LNCaP clone FGC (cell line): Measurements from ENCODE around the gene CYP1B1.

Experiments
- DNase-seq: peaks from one replicate; pipeline ENCODE4 v3.0.0-alpha.2; 2011; ENCODE audit warnings: low read depth
- H3K4me3 ChIP-seq: 2 replicates; pipeline ENCODE4 v1.5.1; 2011; ENCODE audit warnings: mild to moderate bottlenecking, low read depth, low read length, control low read depth
- CTCF ChIP-seq: IDR thresholded peaks from 2 replicates; pipeline ENCODE4 v1.5.1; 2012; ENCODE audit warnings: mild to moderate bottlenecking; ENCODE audit not compliant: control insufficient read depth, insufficient read depth; ENCODE audit errors: extremely low read depth

CYP1B1 gene

GRCh38 chr2:38060236-38061018 lies 15.5 kb downstream of the CYP1B1 start:
- no peak for TF ChIP-seq CTCF
- DNase-seq: no peak
- H3K4me3 ChIP-seq: no peak overlapping the region

- no peak overlapping the region for H3K4me3 ChIP-seq
- no peak for TF ChIP-seq CTCF
- DNase-seq: no peak
Measured at GRCh38 chr2:38057651-38058410, 18.1 kb downstream of the CYP1B1 start.

GRCh38 chr2:38056216-38056615 lies 19.7 kb downstream of the CYP1B1 start:
- DNase-seq: no peak
- H3K4me3 ChIP-seq: no peak overlapping the region
- TF ChIP-seq CTCF: no peak

- H3K4me3 ChIP-seq: no peak overlapping the region
- TF ChIP-seq CTCF: no peak
- DNase-seq: no peak
Measured at GRCh38 chr2:38045811-38046210, 30.1 kb downstream of the CYP1B1 start.

DNA sequence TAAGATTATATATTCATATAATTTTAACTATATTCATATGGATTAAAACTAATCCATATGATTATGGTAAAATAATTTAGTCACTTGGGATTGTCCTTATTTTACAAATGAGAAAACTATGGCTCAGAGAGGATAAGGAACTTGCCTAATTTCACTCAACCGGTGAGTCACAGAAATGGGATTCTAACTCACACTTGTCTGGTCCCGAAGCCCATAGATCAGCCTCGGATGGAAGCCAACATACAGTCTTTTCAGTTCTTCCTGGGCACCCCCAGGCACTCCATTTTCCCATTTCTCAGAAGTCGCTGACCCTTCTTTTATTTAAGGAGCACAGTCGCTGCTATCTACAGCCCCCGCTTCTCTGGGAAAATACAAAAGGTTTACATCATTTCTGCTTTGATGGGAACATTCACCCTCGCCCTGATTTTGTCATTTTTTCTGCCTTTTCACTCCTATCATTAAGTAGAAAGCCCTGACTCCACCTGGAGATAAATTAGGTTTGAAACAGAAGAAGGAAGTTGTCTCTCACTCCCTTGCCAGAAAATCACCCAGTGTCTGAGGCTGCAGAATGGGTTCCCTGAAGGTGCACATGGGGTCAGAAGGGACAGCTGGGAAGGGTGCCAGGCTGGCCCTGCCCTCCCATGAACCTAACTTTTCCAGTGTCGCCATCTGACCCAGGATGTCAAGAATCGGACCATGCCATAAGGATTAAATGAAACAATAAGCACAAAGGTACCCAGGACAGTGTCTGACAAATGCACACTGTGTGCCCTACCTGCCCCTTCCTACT lies 36.6 kb downstream of the CYP1B1 start:
- no peak overlapping the region for H3K4me3 ChIP-seq
- no peak for DNase-seq
- no peak for TF ChIP-seq CTCF

DNA sequence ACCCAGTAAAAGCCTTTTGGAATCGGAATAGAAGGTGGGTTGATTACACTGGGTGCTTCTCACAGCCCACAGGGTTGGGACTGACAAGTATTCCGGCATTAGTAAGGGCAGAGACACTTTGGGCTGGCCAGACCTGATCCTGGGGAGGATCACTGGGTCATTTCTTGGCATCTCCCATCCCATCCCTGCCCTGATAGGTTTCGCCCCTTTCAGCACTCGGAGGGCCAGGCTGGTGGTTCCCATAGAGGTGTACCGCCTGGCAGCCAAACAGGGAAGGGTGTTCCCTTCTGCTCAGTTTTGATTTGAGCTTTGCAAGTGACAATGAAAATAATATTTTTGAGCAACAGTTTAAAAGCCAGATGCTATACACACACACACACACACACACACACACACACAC lies 37.3 kb downstream of the CYP1B1 start:
- no peak for TF ChIP-seq CTCF
- H3K4me3 ChIP-seq: no peak overlapping the region
- no peak for DNase-seq
